ENCODE results near the gene ZFP3.

DNA sequence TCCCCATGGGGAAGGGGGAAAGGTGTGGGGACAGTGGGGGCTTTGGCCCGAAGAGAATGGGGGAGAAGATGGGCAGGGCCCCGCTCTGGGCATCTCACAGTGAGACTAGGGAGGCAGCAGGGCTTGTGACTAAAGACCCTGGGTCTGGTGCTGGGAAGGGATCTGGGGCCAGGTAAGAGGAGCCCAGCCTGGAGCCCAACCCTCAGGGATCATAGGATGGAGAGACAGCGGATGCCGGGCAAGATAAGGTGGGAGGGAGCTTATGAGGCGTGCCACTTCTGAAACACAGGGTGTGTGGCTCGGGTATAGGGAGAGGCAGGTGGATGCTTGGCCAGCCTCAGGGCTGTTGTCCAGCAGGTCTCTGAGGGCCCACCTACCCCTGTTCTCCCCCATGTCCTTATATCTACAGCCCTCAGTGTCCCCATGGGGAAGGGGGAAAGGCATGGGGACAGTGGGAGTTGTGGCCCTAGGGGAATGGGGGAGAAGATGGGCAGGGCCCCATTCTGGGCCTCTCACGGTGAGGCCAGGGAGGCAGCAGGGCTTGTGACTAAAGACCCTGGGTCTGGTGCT lies 53.0 kb downstream of the ZFP3 start:
- TF ChIP-seq POLR2A (IDR thresholded peaks at IDR 0.05; ENCODE audit: low read length) (no peak), KDM5A (IDR thresholded peaks at IDR 0.05) (no peak), EP300 (IDR thresholded peaks at IDR 0.05) (no peak), RAD21 (conservative IDR thresholded peaks at IDR 0.05 in 1 of 2, IDR thresholded peaks at IDR 0.05 in 1 of 2) (no peak)
- TF ChIP-seq, protein P1, sequence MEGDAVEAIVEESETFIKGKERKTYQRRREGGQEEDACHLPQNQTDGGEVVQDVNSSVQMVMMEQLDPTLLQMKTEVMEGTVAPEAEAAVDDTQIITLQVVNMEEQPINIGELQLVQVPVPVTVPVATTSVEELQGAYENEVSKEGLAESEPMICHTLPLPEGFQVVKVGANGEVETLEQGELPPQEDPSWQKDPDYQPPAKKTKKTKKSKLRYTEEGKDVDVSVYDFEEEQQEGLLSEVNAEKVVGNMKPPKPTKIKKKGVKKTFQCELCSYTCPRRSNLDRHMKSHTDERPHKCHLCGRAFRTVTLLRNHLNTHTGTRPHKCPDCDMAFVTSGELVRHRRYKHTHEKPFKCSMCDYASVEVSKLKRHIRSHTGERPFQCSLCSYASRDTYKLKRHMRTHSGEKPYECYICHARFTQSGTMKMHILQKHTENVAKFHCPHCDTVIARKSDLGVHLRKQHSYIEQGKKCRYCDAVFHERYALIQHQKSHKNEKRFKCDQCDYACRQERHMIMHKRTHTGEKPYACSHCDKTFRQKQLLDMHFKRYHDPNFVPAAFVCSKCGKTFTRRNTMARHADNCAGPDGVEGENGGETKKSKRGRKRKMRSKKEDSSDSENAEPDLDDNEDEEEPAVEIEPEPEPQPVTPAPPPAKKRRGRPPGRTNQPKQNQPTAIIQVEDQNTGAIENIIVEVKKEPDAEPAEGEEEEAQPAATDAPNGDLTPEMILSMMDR (IDR thresholded peaks at IDR 0.05), result no peak
- TF ChIP-seq, protein P2, sequence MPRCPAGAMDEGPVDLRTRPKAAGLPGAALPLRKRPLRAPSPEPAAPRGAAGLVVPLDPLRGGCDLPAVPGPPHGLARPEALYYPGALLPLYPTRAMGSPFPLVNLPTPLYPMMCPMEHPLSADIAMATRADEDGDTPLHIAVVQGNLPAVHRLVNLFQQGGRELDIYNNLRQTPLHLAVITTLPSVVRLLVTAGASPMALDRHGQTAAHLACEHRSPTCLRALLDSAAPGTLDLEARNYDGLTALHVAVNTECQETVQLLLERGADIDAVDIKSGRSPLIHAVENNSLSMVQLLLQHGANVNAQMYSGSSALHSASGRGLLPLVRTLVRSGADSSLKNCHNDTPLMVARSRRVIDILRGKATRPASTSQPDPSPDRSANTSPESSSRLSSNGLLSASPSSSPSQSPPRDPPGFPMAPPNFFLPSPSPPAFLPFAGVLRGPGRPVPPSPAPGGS (IDR thresholded peaks at IDR 0.05), result no peak
